ENCODE results near the gene C10orf120. TPM values are rescaled to one million over a fixed set of nuclear protein-coding genes. Genes with fewer than 3 reads are reported as not detected.

The C10orf120 gene
- total RNA-seq, 4 donors from 2014 or later: not detected

- DNase-seq: no peak
- Histone ChIP-seq H3K27ac (no peak overlapping the region), H3K4me3 (no peak overlapping the region), H3K27me3 (no peaks in the 10 kb centered on the region), H3K9me3 (no peaks in the 10 kb centered on the region), H3K4me1 (no peaks in the 10 kb centered on the region), H3K36me3 (no peaks in the 10 kb centered on the region)
- no peak for TF ChIP-seq POLR2A (IDR thresholded peaks at IDR 0.05)
- no peak for TF ChIP-seq CTCF (IDR thresholded peaks at IDR 0.05)
- intact Hi-C loops (cut with DNase I; ENCODE audit: low total_unique reads): no loop called here
Observed at GRCh38 chr10:122727426-122727825, 27.8 kb upstream of the C10orf120 start.

GRCh38 chr10:122725768-122726167 is 26.1 kb upstream of the C10orf120 start:
- intact Hi-C loops (cut with DNase I; ENCODE audit: low total_unique reads): no loop called here
- no peak overlapping the region for H3K27ac ChIP-seq
- no peaks in the 10 kb centered on the region for H3K36me3 ChIP-seq
- no peaks in the 10 kb centered on the region for H3K9me3 ChIP-seq
- no peaks in the 10 kb centered on the region for H3K4me1 ChIP-seq
- H3K4me3 ChIP-seq: no peak overlapping the region
- no peaks in the 10 kb centered on the region for H3K27me3 ChIP-seq
- TF ChIP-seq CTCF (IDR thresholded peaks at IDR 0.05): no peak
- no peak for TF ChIP-seq POLR2A (IDR thresholded peaks at IDR 0.05)
- no peak for DNase-seq

GRCh38 chr10:122725006-122725405 is 25.4 kb upstream of the C10orf120 start:
- H3K9me3 ChIP-seq: no peaks in the 10 kb centered on the region
- no peaks in the 10 kb centered on the region for H3K4me1 ChIP-seq
- TF ChIP-seq CTCF (IDR thresholded peaks at IDR 0.05): no peak
- TF ChIP-seq POLR2A (IDR thresholded peaks at IDR 0.05): no peak
- H3K27ac ChIP-seq: no peak overlapping the region
- intact Hi-C loops (cut with DNase I; ENCODE audit: low total_unique reads): no loop called here
- H3K36me3 ChIP-seq: no peaks in the 10 kb centered on the region
- no peak for DNase-seq
- H3K4me3 ChIP-seq: no peak overlapping the region
- no peaks in the 10 kb centered on the region for H3K27me3 ChIP-seq

- no peaks in the 10 kb centered on the region for H3K36me3 ChIP-seq
- H3K4me1 ChIP-seq: no peaks in the 10 kb centered on the region
- H3K9me3 ChIP-seq: no peaks in the 10 kb centered on the region
- H3K27me3 ChIP-seq: no peaks in the 10 kb centered on the region
- no peak overlapping the region for H3K4me3 ChIP-seq
- TF ChIP-seq POLR2A (IDR thresholded peaks at IDR 0.05) (no peak), CTCF (IDR thresholded peaks at IDR 0.05) (no peak)
- H3K27ac ChIP-seq: no peak overlapping the region
- intact Hi-C loops (cut with DNase I; ENCODE audit: low total_unique reads): no loop called here
- DNase-seq: no peak
Observed at GRCh38 chr10:122721111-122721510, 21.5 kb upstream of the C10orf120 start.

- intact Hi-C loops (cut with DNase I; ENCODE audit: low total_unique reads): no loop called here
- Histone ChIP-seq H3K27ac (no peak overlapping the region), H3K27me3 (no peaks in the 10 kb centered on the region), H3K9me3 (no peaks in the 10 kb centered on the region), H3K36me3 (no peaks in the 10 kb centered on the region), H3K4me1 (no peaks in the 10 kb centered on the region), H3K4me3 (no peak overlapping the region)
- no peak for DNase-seq
- TF ChIP-seq CTCF (IDR thresholded peaks at IDR 0.05): no peak
- TF ChIP-seq POLR2A (IDR thresholded peaks at IDR 0.05): no peak
Observed at GRCh38 chr10:122716025-122716424, 16.4 kb upstream of the C10orf120 start.

All from uterus (tissue), 4 donors.